HepG2 (cell line): ENCODE measurements around the gene CYP4F2.

Experiments
- CBFB ChIP-seq: sonication (generic); formaldehyde crosslinking; IDR thresholded peaks from 2 replicates; pipeline ENCODE4 v1.4.0; 2020; ENCODE audit warnings: missing genetic modification reagents
- CTCF ChIP-seq: sonication (generic); formaldehyde crosslinking; IDR thresholded peaks from 2 replicates; pipeline ENCODE4 v1.5.0; 2020; ENCODE audit warnings: mild to moderate bottlenecking, missing genetic modification reagents, moderate library complexity
- FOXK1 ChIP-seq: sonication (generic); formaldehyde crosslinking; IDR thresholded peaks from 2 replicates; pipeline ENCODE4 v1.4.0; 2020; ENCODE audit warnings: low read depth, missing genetic modification reagents, borderline replicate concordance
- HNF4G ChIP-seq, 2 experiments: sonication (generic) in 1 of 2; formaldehyde crosslinking in 1 of 2; IDR thresholded peaks; 2 replicates each; pipeline versions ENCODE4 v1.4.0 to v1.6.1; 2011 to 2020; ENCODE audit warnings: borderline replicate concordance in 2 of 2, low read depth in 2 of 2, mild to moderate bottlenecking in 2 of 2, low read length in 1 of 2, missing genetic modification reagents in 1 of 2, moderate library complexity in 1 of 2
- NFE2L2 ChIP-seq: fragments of 150-350 bp; IDR thresholded peaks from 2 replicates; pipeline ENCODE4 v1.6.1; 2014; ENCODE audit warnings: low read length
- SIN3B ChIP-seq: fragments of 150-350 bp; IDR thresholded peaks from 2 replicates; pipeline ENCODE4 v1.6.1; 2014; ENCODE audit warnings: low read length
- SMARCC2 ChIP-seq: fragments of 450-650 bp; IDR thresholded peaks from 2 replicates; pipeline ENCODE4 v1.6.1; 2017; ENCODE audit warnings: antibody characterized with exemption, mild to moderate bottlenecking
- ZBTB26 ChIP-seq: IDR thresholded peaks from 2 replicates; pipeline ENCODE4 v1.6.1; 2016; ENCODE audit warnings: missing compliant biosample characterization, missing genetic modification reagents, borderline replicate concordance
- ZBTB7A ChIP-seq: sonication (generic); formaldehyde crosslinking; IDR thresholded peaks from 2 replicates; pipeline ENCODE4 v1.8.0; 2022; ENCODE audit warnings: mild to moderate bottlenecking, missing genetic modification reagents
- ZNF224 ChIP-seq: sonication (generic); formaldehyde crosslinking; IDR thresholded peaks from 2 replicates; pipeline ENCODE4 v1.5.0; 2020; ENCODE audit warnings: mild to moderate bottlenecking, missing genetic modification reagents
- ZNF597 ChIP-seq: sonication (generic); formaldehyde crosslinking; IDR thresholded peaks from 2 replicates; pipeline ENCODE4 v1.5.0; 2020; ENCODE audit warnings: missing genetic modification reagents
- ZNF703 ChIP-seq: sonication (generic); formaldehyde crosslinking; IDR thresholded peaks from 2 replicates; pipeline ENCODE4 v1.5.1; 2020; ENCODE audit warnings: missing genetic modification reagents, mild to moderate bottlenecking, moderate library complexity, borderline replicate concordance
- ZNF749 ChIP-seq: sonication (generic); formaldehyde crosslinking; IDR thresholded peaks from 2 replicates; pipeline ENCODE4 v1.8.0; 2022; ENCODE audit warnings: mild to moderate bottlenecking, missing genetic modification reagents, moderate library complexity, borderline replicate concordance

- no peak for TF ChIP-seq CTCF (CRISPR knock-in tag)
- TF ChIP-seq SMARCC2 = no peak
- no peak for TF ChIP-seq ZNF597 (CRISPR knock-in tag)
- TF ChIP-seq ZNF224 (CRISPR knock-in tag) = no peak
- TF ChIP-seq HNF4G (IDR thresholded peaks at IDR 0.05; ENCODE audit: borderline replicate concordance, low read depth, low read length) = no peak
- no peak for TF ChIP-seq HNF4G (CRISPR knock-in tag; IDR thresholded peaks at IDR 0.05; ENCODE audit: borderline replicate concordance, low read depth)
- TF ChIP-seq NFE2L2 = no peak
- TF ChIP-seq ZBTB7A (CRISPR knock-in tag) = no peak
- TF ChIP-seq ZBTB26 (CRISPR knock-in tag) = no peak
- no peak for TF ChIP-seq ZNF749 (CRISPR knock-in tag)
- no peak for TF ChIP-seq SIN3B
- TF ChIP-seq FOXK1 (CRISPR knock-in tag) = no peak
- no peak for TF ChIP-seq ZNF703 (CRISPR knock-in tag)
- no peak for TF ChIP-seq CBFB (CRISPR knock-in tag)
Observed at GRCh38 chr19:15831626-15832025, 66.2 kb downstream of the CYP4F2 start.
